Measurements from ENCODE around the gene INTS3. TPM values are rescaled to one million over a fixed set of nuclear protein-coding genes. Genes with fewer than 3 reads are reported as not detected.

Gene INTS3
- total and polyA plus RNA-seq, 9 of the 15 experiments (the other 6 are each of a cell fraction or from before 2014, with no cell fraction given): 6.3 to 24.1 (median 14.3) TPM

- TF ChIP-seq FOXK2 (conservative IDR thresholded peaks at IDR 0.05 in 1 of 2, IDR thresholded peaks at IDR 0.05 in 1 of 2; ENCODE audit: low read depth in 2 of 2) (no peak), BHLHE40 (IDR thresholded peaks at IDR 0.05; ENCODE audit: low read length) (no peak), ZBTB1 (CRISPR knock-in tag; IDR thresholded peaks at IDR 0.05; ENCODE audit: borderline replicate concordance, low read depth) (no peak), CREB1 (IDR thresholded peaks at IDR 0.05) (no peak), CREB1 (CRISPR knock-in tag; IDR thresholded peaks at IDR 0.05) (no peak), SLC30A9 (CRISPR knock-in tag; IDR thresholded peaks at IDR 0.05) (no peak), MECOM (CRISPR knock-in tag; IDR thresholded peaks at IDR 0.05) (0 out of 2 replicates have a peak, but pooled peaks have one; percentile 12), HES1 (IDR thresholded peaks at IDR 0.05; ENCODE audit: low read depth) (no peak), ARHGAP35 (IDR thresholded peaks at IDR 0.05; ENCODE audit: partially characterized antibody) (no peak), ARNT (IDR thresholded peaks at IDR 0.05) (no peak), SMARCB1 (IDR thresholded peaks at IDR 0.05; ENCODE audit: insufficient read length, low read depth) (no peak), MXI1 (IDR thresholded peaks at IDR 0.05; ENCODE audit: low read depth, low read length) (no peak), RHOXF2B (CRISPR knock-in tag; conservative IDR thresholded peaks at IDR 0.05) (no peak), KAT8 (IDR thresholded peaks at IDR 0.05; ENCODE audit: low read depth) (no peak), U2AF2 (optimal IDR thresholded peaks at IDR 0.05; ENCODE audit: low read depth, low read length) (no peak)
- TF ChIP-seq, protein P1, sequence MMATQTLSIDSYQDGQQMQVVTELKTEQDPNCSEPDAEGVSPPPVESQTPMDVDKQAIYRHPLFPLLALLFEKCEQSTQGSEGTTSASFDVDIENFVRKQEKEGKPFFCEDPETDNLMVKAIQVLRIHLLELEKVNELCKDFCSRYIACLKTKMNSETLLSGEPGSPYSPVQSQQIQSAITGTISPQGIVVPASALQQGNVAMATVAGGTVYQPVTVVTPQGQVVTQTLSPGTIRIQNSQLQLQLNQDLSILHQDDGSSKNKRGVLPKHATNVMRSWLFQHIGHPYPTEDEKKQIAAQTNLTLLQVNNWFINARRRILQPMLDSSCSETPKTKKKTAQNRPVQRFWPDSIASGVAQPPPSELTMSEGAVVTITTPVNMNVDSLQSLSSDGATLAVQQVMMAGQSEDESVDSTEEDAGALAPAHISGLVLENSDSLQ (IDR thresholded peaks at IDR 0.05): peak; percentile 66
- TF ChIP-seq, protein P2, sequence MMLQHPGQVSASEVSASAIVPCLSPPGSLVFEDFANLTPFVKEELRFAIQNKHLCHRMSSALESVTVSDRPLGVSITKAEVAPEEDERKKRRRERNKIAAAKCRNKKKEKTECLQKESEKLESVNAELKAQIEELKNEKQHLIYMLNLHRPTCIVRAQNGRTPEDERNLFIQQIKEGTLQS (IDR thresholded peaks at IDR 0.05): peak; percentile 32; the same call in 1 of the 2 replicates
- TF ChIP-seq, protein P2 (CRISPR knock-in tag; conservative IDR thresholded peaks at IDR 0.05): no peak
- TF ChIP-seq, protein P3, sequence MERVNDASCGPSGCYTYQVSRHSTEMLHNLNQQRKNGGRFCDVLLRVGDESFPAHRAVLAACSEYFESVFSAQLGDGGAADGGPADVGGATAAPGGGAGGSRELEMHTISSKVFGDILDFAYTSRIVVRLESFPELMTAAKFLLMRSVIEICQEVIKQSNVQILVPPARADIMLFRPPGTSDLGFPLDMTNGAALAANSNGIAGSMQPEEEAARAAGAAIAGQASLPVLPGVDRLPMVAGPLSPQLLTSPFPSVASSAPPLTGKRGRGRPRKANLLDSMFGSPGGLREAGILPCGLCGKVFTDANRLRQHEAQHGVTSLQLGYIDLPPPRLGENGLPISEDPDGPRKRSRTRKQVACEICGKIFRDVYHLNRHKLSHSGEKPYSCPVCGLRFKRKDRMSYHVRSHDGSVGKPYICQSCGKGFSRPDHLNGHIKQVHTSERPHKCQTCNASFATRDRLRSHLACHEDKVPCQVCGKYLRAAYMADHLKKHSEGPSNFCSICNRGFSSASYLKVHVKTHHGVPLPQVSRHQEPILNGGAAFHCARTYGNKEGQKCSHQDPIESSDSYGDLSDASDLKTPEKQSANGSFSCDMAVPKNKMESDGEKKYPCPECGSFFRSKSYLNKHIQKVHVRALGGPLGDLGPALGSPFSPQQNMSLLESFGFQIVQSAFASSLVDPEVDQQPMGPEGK (CRISPR knock-in tag; IDR thresholded peaks at IDR 0.05; ENCODE audit: borderline replicate concordance): no peak
- TF ChIP-seq, protein P4, sequence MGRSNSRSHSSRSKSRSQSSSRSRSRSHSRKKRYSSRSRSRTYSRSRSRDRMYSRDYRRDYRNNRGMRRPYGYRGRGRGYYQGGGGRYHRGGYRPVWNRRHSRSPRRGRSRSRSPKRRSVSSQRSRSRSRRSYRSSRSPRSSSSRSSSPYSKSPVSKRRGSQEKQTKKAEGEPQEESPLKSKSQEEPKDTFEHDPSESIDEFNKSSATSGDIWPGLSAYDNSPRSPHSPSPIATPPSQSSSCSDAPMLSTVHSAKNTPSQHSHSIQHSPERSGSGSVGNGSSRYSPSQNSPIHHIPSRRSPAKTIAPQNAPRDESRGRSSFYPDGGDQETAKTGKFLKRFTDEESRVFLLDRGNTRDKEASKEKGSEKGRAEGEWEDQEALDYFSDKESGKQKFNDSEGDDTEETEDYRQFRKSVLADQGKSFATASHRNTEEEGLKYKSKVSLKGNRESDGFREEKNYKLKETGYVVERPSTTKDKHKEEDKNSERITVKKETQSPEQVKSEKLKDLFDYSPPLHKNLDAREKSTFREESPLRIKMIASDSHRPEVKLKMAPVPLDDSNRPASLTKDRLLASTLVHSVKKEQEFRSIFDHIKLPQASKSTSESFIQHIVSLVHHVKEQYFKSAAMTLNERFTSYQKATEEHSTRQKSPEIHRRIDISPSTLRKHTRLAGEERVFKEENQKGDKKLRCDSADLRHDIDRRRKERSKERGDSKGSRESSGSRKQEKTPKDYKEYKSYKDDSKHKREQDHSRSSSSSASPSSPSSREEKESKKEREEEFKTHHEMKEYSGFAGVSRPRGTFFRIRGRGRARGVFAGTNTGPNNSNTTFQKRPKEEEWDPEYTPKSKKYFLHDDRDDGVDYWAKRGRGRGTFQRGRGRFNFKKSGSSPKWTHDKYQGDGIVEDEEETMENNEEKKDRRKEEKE (IDR thresholded peaks at IDR 0.05; ENCODE audit: borderline replicate concordance in 1 of 2, control insufficient read depth in 1 of 2, low read depth in 2 of 2, low read length in 1 of 2): no peak
Observed at GRCh38 chr1:153698923-153699714, 28.7 kb upstream of the INTS3 start (continued).

Data from K562 (cell line).